Activated T-cell treated with anti-CD3 and anti-CD28 coated beads, Interleukin-2, amount 50 U/mL, for 24 hours (primary cell): ENCODE measurements around the gene ATG16L1.

Experiments used
- DNase-seq: peaks from one replicate; pipeline ENCODE4 v3.0.0-alpha.2; 2020
- H3K27ac Mint-ChIP-seq: 2 replicates; pipeline ENCODE4 v1.8.0; 2020; ENCODE audit warnings: mild to moderate bottlenecking, mixed read lengths
- H3K27me3 Mint-ChIP-seq: 2 replicates; pipeline ENCODE4 v1.8.0; 2020; ENCODE audit warnings: mixed read lengths
- H3K36me3 Mint-ChIP-seq: 2 replicates; pipeline ENCODE4 v1.8.0; 2020; ENCODE audit warnings: low read depth, mixed read lengths
- H3K4me1 Mint-ChIP-seq: 2 replicates; pipeline ENCODE4 v1.8.0; 2020; ENCODE audit warnings: low read depth, mixed read lengths
- H3K4me3 Mint-ChIP-seq: 2 replicates; pipeline ENCODE4 v1.8.0; 2020; ENCODE audit warnings: mild to moderate bottlenecking, moderate library complexity, mixed read lengths
- H3K9me3 Mint-ChIP-seq: 2 replicates; pipeline ENCODE4 v1.8.0; 2020; ENCODE audit warnings: mixed read lengths

Gene ATG16L1

DNA sequence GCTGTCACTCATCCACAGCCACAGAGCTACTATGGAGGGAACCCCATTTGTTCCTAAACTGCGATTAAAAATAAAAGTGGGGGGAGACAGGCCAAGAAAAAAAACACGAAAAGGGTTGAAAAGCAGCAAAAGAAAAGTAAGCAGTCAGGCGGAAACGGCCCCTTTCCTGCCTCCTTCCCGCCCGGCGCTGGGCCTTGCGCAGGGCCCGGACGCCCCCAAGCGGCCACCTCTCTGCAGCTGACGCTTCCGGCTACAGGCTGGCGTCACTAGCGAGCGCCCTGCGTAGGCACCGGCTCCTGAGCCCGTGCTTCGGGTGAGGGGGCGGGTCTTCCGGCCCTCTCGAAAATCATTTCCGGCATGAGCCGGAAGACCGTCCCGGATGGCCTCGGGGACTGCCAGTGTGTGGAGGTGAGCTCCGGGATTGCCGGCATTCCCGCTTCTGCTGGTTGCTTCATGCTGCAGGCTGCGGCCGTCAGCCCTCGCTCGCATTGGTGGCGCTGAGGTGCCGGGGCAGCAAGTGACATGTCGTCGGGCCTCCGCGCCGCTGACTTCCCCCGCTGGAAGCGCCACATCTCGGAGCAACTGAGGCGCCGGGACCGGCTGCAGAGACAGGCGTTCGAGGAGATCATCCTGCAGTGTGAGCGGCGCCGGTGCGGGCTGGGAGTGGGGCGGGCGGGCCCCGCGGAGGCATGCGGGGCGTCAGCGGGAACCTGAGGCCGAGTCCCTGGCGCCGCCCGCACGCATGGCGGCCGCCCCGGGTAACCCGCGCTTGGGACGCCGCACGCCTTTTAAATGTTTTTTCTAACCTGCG, at the start of gene ATG16L1:
Gene ATG16L1 (plus strand): TSS at position 368 of the 811 bp plus-strand sequence. CDS start 155 bp downstream, at position 523.
- Mint-ChIP-seq H3K27ac (peak within 1 kb of the TSS; percentile 98), H3K9me3 (no peaks in the 10 kb centered on the region), H3K4me1 (peaks cover 76% of the 10 kb centered on the region), H3K4me3 (peak within 1 kb of the TSS; percentile 95), H3K36me3 (peaks cover 43% of the 10 kb centered on the region), H3K27me3 (no peaks in the 10 kb centered on the region)
- DNase-seq, result peak; percentile 95

DNA sequence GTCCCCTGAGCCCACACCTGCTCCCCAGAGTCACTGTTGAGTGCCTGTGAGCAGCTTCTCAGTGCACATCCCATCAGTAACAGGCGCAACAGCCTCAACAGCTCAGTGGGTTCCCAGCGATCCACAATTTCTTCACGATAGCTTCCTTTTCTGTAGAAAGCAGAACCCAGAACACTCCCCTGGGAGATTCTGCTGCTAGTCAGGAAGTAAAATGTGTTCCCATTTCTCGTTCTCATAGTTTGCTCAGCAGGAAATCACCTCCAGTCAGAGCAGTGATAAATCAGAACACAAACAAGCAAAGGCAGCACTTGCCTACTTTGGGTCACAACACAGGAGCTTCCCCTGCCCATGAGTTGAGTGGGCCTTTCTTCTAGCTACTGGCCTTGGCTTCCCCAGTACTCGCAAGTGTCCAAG, 48.9 kb upstream of the ATG16L1 start:
- no peak overlapping the region for H3K4me3 Mint-ChIP-seq
- peaks cover 87% of the 10 kb centered on the region for H3K36me3 Mint-ChIP-seq
- no peak for DNase-seq
- H3K9me3 Mint-ChIP-seq, result peaks cover 3% of the 10 kb centered on the region
- H3K27me3 Mint-ChIP-seq, result no peaks in the 10 kb centered on the region
- peaks cover under 1% of the 10 kb centered on the region for H3K4me1 Mint-ChIP-seq
- H3K27ac Mint-ChIP-seq, result peak overlapping the region; percentile 72

DNA sequence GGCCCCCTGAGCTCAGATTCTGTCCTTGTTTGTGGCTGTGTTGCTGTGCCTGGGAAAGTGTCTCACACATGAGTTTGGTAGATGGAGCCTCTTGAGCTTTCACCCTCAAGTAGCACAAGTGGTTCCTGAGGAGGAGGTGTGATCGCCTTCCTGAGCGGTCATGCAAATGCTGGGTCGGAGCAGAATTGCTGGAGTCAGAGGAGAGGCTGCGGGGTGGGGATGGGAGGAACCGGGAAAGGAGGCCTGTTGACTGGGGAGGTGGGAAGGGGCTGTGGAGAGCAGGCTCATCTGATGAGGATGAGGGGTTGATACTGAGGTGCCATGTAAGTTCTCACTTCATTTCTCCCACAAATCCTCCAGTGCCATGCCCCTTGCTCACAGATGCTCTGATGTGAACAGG, 48.4 kb upstream of the ATG16L1 start:
- Mint-ChIP-seq H3K36me3 (peaks cover 87% of the 10 kb centered on the region), H3K4me3 (no peak overlapping the region), H3K27me3 (no peaks in the 10 kb centered on the region), H3K4me1 (peaks cover 1% of the 10 kb centered on the region), H3K27ac (peak overlapping the region; percentile 72), H3K9me3 (peaks cover 3% of the 10 kb centered on the region)
- no peak for DNase-seq

DNA sequence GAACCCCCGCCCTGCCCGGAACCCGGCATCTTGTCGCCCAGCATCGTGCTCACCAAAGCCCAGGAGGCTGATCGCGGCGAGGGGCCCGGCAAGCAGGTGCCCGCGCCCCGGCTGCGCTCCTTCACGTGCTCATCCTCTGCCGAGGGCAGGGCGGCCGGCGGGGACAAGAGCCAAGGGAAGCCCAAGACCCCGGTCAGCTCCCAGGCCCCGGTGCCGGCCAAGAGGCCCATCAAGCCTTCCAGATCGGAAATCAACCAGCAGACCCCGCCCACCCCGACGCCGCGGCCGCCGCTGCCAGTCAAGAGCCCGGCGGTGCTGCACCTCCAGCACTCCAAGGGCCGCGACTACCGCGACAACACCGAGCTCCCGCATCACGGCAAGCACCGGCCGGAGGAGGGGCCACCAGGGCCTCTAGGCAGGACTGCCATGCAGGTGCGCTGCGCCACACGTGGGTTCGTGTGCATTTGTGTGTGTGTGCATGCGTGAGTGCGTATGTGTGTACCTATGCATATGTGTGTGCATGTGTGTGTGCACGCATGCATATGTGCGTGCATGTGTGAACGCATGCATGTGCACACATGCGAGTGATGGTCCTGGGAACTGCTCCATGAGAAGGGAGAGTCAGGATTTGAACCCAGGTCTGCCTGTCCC, 47.1 kb upstream of the ATG16L1 start:
- H3K27ac Mint-ChIP-seq, result peak overlapping the region; percentile 37
- no peak overlapping the region for H3K4me3 Mint-ChIP-seq
- H3K27me3 Mint-ChIP-seq, result no peaks in the 10 kb centered on the region
- H3K4me1 Mint-ChIP-seq, result peaks cover 4% of the 10 kb centered on the region
- H3K36me3 Mint-ChIP-seq, result peaks cover 76% of the 10 kb centered on the region
- peaks cover 3% of the 10 kb centered on the region for H3K9me3 Mint-ChIP-seq
- no peak for DNase-seq

DNA sequence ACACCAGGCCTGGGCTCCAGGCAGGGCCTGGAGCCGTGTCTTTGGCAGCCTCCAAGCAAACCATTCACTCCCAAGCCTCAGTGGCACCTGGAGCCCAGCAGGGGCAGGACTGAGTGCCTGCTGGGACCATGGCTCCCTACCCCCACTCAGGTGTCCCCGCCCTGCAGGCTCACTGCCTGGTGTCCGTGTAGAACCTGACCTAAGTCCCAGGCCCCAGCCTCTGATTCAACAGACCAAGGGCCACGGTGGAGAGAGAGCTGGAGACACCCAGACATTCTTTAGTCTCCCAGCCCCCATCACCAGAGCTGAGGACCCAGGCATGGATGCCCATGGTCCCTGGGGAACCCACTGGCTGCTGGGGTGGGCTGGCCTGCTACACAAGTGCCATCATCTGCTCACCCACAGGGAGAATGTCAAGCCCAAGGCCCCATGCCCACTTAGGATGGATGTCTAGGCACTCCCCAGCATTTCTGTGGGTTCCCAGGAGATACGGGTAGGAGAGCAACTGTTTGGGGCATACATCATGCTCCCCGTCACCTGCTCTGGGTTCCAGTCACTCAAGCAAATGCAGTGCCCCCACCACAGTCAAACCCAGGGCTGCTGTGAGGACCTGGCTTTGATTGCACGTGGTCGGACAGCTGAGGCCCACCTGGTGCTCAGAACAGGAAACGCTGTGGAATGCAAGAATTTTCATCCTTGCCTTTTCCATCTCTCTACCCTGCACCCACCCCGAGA, 42.9 kb upstream of the ATG16L1 start:
- H3K36me3 Mint-ChIP-seq, result peaks cover 38% of the 10 kb centered on the region
- H3K9me3 Mint-ChIP-seq, result no peaks in the 10 kb centered on the region

DNA sequence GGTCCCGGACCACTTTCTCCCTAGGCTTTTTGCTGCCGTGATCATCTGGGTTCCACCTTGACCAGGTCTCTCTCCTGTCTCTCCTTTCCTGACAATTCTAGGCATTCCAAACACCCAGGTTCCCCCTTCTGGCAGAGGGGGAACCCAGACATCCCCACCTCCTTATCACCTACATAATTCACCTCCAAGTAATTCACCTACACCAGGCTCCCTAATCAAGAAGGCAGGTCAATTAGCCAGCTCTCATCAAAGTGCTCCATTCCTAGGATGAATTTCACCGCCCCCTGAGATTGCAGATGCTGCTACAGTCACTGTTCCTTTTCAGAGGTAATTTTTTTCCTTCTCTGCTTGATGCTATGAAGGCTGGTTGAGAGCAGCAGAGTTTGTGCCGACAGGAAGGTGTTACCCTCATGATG, 42.3 kb upstream of the ATG16L1 start:
- Mint-ChIP-seq H3K4me1 (peaks cover 7% of the 10 kb centered on the region), H3K4me3 (no peak overlapping the region), H3K9me3 (no peaks in the 10 kb centered on the region), H3K36me3 (peaks cover 32% of the 10 kb centered on the region), H3K27ac (peak overlapping the region; percentile 44), H3K27me3 (no peaks in the 10 kb centered on the region)
- DNase-seq, result no peak

More for the DNA sequence above, 42.9 kb upstream of the ATG16L1 start:
- Mint-ChIP-seq H3K4me3 (no peak overlapping the region), H3K27me3 (no peaks in the 10 kb centered on the region), H3K27ac (peak overlapping the region; percentile 44), H3K4me1 (peaks cover 7% of the 10 kb centered on the region)
- DNase-seq, result no peak

DNA sequence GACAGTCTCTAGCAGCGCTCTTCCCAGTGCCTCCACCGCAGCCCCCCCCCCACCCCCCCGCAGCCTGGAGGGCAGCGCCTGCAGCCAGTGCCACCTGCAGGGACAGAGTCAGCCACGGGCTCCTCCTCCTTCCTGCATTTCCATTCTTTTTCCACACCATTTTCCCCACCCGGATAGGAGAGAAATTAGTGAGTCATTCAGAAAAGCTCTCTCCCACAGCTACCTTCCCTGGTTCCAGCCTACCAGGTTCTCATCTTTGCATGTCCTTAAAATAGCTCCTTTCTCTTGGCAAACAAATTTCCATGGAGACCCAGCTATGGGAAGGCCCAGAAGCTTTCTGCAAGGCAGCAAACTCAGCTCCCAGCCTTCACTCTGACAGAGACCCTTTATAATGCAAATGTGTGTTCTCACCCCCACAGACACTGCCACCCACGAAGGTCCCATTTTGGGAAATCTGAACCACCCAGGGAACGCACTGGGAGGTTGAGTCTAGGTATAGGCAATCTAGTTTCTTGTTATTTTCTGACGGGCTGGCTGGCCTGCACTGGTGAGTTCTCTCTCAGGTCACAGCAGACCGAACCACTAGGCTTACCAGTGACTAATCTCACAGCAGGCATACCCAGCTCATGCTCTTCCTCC, 41.8 kb upstream of the ATG16L1 start:
- DNase-seq, result no peak
- peaks cover 28% of the 10 kb centered on the region for H3K36me3 Mint-ChIP-seq
- peak overlapping the region; percentile 24 for H3K27ac Mint-ChIP-seq

DNA sequence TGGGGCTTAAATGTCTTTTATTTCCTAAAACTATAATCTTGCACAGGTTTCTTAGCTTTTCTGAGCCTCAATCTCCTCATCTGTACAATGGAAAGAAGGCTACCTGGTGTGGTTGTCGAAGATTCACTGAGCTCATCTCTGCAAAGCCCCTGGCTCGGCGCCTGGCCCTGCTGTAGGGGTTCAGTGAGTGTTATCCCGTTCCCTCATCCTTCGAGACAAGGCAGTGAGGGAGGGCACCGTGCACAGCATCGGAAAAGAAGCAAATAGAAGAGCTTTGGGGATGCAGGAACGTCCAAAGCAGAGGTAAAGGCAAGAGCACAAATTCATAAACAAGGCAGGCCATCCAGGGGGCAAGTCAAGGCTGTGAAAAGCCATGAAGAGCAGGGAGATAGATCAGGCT, 41.2 kb upstream of the ATG16L1 start:
- no peak overlapping the region for H3K4me3 Mint-ChIP-seq
- H3K36me3 Mint-ChIP-seq, result peaks cover 25% of the 10 kb centered on the region
- peaks cover 7% of the 10 kb centered on the region for H3K4me1 Mint-ChIP-seq
- H3K9me3 Mint-ChIP-seq, result no peaks in the 10 kb centered on the region
- H3K27me3 Mint-ChIP-seq, result no peaks in the 10 kb centered on the region
- H3K27ac Mint-ChIP-seq, result no peak overlapping the region
- no peak for DNase-seq

More for the DNA sequence above, 41.8 kb upstream of the ATG16L1 start:
- H3K4me1 Mint-ChIP-seq, result peaks cover 7% of the 10 kb centered on the region
- H3K4me3 Mint-ChIP-seq, result no peak overlapping the region
- H3K27me3 Mint-ChIP-seq, result no peaks in the 10 kb centered on the region
- H3K9me3 Mint-ChIP-seq, result no peaks in the 10 kb centered on the region

DNA sequence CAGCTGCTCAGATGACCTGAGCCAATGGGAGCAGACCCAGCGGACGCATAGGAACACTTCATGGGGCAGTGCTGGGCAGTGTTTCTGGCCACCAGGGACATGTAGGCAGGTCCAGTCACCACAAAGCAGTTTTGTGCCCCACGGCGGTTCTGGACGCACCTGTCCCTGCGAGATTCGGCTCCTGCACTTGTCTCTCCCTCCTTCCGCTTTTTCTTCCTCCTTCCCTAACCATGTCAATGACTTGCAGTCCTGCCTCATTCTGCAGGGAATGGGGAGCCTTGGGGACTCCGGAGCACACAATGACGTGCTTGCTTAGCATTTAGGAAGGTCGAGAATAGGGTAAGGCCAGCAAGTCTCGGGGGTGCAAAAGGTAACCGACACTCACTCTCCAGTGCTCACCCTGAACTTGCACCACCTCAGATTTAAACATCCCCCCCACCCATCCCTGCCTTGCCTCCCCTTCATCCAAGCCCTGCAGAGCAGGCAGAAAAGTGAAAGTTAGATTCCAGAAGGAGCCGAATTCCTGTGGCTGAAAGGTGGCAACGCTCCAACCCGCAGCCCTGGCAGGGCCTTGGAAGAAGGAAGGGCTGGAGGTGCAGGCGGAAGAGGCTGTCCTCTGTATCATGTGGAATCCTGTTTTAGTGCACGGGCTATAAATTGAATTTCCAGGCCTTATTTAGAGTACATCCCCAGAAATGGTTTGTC, 40.5 kb upstream of the ATG16L1 start:
- no peak for DNase-seq
- Mint-ChIP-seq H3K36me3 (peaks cover 20% of the 10 kb centered on the region), H3K4me1 (peaks cover 7% of the 10 kb centered on the region), H3K9me3 (no peaks in the 10 kb centered on the region), H3K27me3 (no peaks in the 10 kb centered on the region), H3K4me3 (no peak overlapping the region), H3K27ac (no peak overlapping the region)

DNA sequence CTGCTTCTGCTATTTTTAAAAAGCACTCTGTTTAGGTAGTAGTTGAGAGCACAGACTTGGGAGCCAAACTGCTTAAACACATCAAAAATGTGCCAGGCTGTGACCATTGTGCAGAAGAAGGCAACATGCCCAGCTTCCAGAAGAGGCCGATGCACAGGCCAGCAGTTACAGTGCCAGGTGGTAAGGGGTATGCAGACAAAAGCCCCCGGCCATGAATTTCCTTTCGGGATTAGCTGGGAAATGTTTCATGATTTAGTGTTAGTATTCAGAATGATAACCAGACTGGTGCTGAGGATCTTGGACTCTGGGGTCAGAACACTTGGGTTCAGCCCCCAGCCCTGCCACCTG, 40.0 kb upstream of the ATG16L1 start:
- peaks cover 7% of the 10 kb centered on the region for H3K4me1 Mint-ChIP-seq
- no peak for DNase-seq
- peaks cover 16% of the 10 kb centered on the region for H3K36me3 Mint-ChIP-seq
- no peak overlapping the region for H3K27ac Mint-ChIP-seq
- H3K9me3 Mint-ChIP-seq, result no peaks in the 10 kb centered on the region
- no peaks in the 10 kb centered on the region for H3K27me3 Mint-ChIP-seq
- no peak overlapping the region for H3K4me3 Mint-ChIP-seq

DNA sequence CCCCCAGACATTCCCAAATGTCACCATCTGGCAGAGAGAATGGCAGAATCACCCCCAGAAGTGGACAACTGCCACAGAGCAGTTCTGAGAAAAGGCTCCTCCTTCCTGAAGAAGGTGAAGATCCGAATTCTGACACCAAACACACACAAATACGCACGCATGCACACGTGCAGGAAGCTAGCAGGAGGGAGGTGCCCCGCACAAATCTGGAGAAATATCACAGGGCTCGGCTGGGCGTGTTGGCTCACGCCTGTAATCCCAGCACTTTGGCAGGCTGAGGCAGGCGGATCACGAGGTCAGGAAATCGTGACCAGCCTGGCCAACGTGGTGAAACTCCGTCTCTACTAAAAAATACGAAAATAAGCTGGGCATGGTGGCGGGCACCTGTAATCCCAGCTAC, 38.5 kb upstream of the ATG16L1 start:
- Mint-ChIP-seq H3K27me3 (no peaks in the 10 kb centered on the region), H3K9me3 (no peaks in the 10 kb centered on the region), H3K27ac (no peak overlapping the region), H3K4me3 (no peak overlapping the region), H3K36me3 (peaks cover 2% of the 10 kb centered on the region), H3K4me1 (peaks cover 6% of the 10 kb centered on the region)
- no peak for DNase-seq

DNA sequence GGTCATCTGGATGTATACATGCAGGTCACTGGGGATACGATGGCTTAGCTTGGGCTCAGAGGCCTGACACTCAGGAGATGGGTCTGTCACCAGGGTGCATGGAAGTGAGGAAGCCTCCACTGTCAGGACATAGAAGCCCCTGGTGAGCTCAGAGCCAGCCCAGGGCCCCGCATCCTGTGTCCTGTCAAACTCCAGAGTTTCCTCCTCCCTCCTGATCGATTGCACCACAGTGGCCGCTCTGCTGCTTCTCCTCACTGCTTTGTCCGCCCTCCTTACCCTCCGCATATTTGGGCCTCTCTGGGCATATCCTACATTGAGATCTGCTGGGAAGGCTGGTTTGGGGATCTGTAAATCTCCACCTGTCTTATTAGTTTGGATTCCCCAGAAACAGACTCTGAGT, 37.5 kb upstream of the ATG16L1 start:
- H3K4me1 Mint-ChIP-seq, result peaks cover 6% of the 10 kb centered on the region
- H3K9me3 Mint-ChIP-seq, result no peaks in the 10 kb centered on the region
- no peak for DNase-seq
- H3K36me3 Mint-ChIP-seq, result no peaks in the 10 kb centered on the region
- H3K27ac Mint-ChIP-seq, result no peak overlapping the region
- H3K4me3 Mint-ChIP-seq, result no peak overlapping the region
- H3K27me3 Mint-ChIP-seq, result no peaks in the 10 kb centered on the region

DNA sequence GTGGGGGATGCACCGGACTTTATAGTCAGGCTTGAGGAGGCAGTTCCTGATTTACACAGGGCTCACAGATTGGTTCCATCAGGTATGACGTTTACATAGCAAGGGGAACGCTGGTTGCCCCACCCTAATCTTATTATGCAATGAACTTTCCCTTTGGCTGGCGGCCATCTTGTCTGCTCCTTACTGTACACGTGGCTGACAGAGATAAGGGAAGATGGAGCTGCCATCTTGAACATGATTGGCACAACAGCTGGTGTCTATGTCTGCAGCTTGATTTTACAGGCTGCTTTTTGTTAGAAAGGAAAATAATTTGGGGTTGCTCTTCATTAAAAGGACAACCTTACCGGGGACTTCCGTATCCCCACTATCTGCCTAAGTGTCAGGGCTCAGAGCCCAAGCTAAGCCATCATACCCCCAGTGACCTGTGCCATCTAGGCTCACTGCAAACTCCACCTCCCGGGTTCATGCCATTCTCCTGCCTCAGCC, 33.5 kb upstream of the ATG16L1 start:
- Mint-ChIP-seq H3K27me3 (no peaks in the 10 kb centered on the region), H3K9me3 (no peaks in the 10 kb centered on the region), H3K4me3 (no peak overlapping the region), H3K27ac (no peak overlapping the region), H3K4me1 (no peaks in the 10 kb centered on the region), H3K36me3 (no peaks in the 10 kb centered on the region)
- DNase-seq, result no peak

DNA sequence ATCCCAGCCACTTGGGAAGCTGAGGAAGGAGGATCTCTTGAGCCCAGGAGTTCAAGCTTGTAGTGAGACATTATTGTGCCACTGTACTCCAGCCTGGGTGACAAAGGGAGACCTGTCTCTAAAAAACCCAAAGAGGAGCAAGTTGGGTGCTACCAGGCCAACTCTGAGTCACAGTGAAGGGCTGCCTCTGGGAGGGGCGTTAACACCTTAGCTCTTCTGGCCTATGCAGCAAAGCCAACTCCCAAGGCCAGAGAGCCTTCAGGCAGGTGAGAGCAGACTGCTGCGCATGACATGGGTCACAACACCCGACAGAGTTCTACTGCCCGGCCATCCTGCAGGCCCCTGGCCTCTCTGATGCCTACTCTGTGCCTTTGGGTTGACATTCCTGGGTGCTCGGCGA, 32.6 kb upstream of the ATG16L1 start:
- H3K27me3 Mint-ChIP-seq, result no peaks in the 10 kb centered on the region
- no peaks in the 10 kb centered on the region for H3K36me3 Mint-ChIP-seq
- no peak for DNase-seq
- H3K4me1 Mint-ChIP-seq, result no peaks in the 10 kb centered on the region
- no peak overlapping the region for H3K4me3 Mint-ChIP-seq
- no peak overlapping the region for H3K27ac Mint-ChIP-seq
- H3K9me3 Mint-ChIP-seq, result no peaks in the 10 kb centered on the region
